ENCODE measurements around the gene PPP4R3B.
"Not testable (repeated sequence)": the region's sequence is repeated elsewhere in the genome, so short reads cannot be mapped to it uniquely, and the experiment has no call there.

The PPP4R3B gene

DNA sequence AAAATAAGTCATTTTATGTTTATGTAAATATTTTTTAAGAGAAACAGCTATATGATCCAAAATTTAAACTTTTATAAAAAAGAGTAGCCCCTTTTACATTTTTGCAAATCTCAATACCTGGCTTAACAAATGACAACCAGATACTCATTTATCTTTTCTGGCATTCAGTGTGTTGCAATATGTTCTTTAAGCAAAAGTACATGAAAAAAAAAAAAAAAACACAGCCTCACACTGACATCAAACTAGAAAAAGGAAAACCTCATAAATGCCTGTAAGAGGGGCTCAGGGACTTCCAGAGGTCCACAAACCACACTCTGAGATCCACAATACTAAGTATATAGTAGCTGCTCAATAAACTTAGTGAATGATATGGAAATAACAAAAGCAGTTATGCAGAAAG, 21.9 kb downstream of the PPP4R3B start:
- no peak for DNase-seq (ENCODE audit: low read depth)

DNA sequence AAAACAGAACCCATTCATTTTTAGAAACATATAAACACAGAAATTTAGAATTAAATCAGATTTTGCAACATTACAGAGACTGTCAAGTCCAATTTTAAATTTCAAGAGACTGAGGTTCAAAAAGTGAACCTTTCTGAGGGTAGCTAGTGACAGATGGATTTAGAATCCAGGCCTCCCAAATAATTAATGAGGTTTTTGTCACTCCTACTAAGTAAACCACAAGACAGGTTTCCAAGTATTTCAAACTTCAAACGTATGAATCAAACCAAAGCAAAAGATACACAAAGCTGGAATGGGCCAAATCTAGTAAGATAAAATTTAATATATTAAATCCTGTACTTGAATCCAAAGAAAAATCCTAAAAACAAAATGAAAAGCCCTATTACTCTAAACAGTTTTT, 25.3 kb downstream of the PPP4R3B start:
- DNase-seq (ENCODE audit: low read depth), result no peak

DNA sequence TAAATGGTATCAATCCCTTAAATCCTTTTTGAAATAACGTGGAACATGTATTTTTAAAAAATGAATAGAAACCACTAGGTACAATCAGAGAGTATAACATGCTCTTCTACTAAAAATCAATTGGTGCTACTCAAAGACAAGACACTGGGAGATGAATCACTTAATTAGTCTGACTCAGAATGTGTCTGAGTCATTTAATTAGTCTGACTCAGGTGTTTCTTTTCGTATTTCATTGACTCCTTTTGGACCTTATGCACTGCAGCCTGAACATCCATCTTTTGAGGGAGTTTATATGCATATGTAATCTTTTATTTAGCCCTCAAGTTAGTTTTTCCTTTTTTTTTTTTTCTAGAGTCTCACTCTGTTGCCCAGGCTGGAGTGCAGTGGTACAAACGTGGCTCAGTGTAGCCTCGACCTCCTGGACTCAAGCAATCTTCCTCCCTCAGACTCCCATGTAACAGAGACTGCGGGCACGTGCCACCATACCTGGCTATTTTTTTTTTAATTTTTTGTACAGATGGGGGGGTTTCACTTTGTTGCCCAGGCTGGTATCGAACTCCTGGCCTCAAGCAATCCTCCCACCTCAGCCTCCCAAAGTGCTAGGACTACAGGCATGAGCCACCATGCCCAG, 26.5 kb downstream of the PPP4R3B start:
- DNase-seq (ENCODE audit: low read depth), result peak; percentile 89

DNA sequence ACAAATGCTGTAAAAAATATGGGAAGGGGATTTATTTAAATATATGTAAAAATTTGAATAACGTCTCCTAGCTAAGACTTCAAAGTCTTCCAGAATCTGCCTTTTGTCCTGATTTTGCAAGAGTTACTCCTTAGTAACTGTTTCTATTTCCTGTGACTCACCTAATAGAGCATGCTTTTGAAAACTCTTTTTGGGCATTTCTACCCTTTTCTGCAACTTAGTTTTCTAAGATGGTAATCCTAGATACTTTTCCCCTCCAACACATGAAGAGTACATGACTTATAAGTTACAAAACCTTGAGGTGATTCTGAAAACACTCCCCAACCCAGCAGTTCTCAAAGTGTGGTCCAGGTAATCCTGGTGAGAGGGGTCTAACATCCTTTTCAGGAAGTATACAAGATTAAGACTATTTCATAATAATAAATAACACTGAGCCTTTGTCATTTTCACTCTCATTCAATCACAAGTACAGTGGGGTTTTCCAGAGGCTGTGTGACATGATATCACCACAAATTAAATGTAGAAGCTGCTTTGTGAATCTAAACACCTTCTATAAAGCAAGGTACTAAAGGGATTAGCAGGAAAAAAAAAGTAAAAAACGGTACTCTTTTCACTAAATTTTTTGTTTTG, 31.9 kb downstream of the PPP4R3B start:
- peak; percentile 85 for DNase-seq (ENCODE audit: low read depth)

DNA sequence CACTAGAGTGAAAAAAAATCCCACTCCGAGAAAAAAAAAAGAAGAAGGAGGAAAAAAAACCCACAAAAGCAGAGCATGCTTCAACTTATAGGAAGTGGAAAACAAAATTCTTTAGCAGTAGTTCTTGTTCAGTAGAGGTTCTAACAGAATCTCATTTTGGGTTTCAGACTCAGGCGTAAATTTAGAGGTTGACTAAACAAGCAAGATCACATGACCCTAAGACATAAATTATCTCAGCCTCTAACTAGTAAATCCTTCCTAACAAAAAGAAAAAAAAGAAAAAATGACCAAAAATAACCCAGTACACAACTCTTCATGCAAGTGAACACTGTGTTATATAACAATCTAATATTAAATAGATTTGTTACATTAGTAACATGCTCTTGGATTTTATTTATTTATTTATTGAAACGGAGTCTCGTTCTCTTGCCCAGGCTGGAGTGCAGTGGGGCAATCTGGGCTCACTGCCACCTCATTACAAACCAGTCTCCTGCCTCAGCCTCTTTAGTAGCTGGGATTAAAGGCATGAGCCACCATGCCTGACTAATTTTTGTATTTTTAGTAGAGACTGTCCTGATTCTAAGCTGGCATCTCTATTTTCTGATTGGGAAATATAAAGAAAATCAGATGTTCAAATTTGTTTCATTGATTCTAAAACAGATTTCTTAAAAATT, 35.4 kb downstream of the PPP4R3B start:
- DNase-seq (ENCODE audit: low read depth), result no peak

DNA sequence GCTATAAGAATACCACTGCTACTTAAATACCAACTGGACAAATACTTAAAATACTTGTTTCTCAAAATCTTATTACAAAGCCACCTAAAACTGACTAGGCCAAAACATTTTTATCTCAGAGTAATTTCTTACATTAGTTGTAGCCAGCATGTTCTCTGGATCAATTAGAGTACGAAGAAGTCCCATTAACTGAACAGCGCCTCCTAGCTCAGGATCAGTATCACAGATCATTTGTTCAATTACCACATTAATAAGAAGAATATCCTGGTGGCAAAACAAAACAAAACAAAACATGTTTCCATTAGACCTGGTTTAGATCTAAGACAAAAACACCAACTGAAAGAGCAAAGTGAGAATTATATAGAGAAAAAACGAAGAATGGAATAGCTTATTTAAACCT, 36.0 kb downstream of the PPP4R3B start:
- peak; percentile 48 for DNase-seq (ENCODE audit: low read depth)

DNA sequence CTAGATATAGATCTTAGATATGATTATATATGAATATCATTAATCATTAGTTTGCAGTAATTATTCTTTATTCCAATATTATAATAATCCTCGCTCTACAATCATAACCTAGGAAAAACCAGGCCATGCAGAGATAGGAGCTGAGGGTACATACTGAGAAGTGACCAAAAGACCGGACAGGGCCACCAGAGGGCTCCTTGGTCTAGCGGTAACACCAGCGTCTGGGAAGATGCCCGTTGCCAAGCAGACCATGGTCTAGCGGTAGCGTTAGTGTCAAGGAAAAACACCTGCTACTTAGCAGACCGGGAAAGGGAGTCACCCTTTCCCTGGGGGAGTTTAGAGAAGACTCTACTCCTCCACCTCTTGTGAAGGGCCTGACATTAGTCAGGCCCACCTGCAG, 48.4 kb downstream of the PPP4R3B start:
- DNase-seq (ENCODE audit: low read depth), result not testable (repeated sequence)

DNA sequence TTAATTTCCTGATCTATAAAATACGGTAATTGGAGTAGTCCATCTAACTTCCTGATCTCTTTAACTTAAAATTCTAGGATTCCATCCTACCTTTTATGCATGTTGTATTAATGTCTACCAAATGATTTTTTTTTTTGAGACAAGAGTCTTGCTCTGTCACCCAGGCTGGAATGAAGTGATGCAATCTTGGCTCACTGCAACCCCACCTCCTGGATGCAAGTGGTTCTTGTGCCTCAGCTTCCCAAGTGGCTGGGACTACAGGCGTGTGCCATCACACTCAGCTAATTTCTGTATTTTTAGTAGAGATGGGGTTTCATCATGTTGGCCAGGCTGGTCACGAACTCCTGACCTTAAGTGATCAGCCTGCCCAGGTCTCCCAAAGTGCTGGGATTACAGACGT, 50.1 kb downstream of the PPP4R3B start:
- DNase-seq (ENCODE audit: low read depth), result no peak

DNA sequence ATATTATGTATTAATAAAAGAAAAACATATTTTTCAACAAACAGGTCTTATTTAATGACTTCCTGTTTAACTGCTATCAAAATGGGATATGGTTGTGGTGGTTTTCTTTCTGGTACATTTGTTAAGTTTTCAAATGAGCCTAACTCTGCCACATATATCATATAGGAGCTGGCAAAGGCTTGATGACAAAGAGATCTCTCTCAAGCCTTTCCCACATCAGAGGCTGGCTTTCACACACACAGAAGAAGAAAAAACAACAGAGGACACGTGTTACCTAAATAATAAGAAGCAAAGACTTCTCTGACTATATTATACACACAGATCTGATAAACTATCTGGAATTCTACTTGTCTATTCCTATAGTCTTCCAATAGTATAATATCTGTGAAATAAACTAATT, 51.8 kb downstream of the PPP4R3B start:
- no peak for DNase-seq (ENCODE audit: low read depth)

DNA sequence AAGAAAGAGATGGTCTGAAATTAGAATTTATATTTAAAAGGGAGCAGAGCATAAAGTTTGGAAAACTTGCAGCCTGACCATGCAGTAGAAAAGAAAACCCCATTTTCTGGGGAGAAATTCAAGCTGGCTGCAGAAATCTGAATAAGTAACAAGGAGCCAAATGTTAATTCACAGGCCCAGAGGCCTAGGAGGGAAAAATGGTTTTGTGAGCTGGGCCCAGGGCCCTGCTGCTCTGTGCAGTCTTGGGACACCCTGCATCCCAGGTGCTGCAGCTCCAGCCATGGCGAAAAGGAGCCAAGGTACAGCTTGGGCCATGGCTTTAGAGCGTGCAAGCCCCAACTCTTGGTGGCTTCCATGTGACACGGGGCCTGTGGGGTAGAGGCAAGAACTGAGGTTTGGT, 56.6 kb downstream of the PPP4R3B start:
- DNase-seq (ENCODE audit: low read depth), result no peak

DNA sequence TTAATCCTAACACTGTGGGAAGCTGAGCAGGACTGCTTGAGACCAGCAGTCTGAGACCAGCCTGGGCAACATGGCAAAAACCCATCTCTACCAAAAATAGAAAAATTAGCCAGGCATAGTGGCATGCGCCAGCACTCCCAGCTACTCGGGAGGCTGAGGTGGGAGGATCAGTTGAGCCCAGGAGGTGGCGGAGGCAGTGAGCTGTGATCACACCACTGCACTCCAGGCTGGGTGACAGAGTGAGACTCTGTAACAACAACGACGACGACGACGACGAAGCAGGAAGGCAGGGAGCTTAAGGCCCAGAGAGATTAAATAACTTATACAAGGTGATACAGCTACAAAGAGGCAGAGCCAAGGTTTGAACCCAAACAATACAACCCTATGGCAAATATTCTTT, 60.6 kb downstream of the PPP4R3B start:
- DNase-seq (ENCODE audit: low read depth), result no peak

DNA sequence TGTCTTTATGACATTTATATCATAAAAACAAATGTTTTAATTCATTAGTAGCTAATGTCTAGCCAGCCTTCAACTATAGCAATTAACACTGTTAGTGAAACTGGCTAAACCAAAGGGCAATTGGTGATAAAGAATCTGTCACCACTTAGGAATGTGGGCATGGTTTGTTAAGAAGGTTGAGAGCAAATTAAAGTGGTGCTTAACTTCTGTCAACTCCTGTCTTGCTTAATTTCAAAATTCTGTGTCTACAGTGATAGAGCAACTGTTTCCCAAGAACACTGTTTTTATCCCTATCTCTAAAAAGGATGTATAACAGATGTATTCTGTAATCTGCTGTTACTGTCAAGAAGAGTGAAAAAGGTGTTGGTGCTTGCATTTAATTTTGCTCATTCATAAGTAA, 61.4 kb downstream of the PPP4R3B start:
- DNase-seq (ENCODE audit: low read depth), result peak; percentile 23

DNA sequence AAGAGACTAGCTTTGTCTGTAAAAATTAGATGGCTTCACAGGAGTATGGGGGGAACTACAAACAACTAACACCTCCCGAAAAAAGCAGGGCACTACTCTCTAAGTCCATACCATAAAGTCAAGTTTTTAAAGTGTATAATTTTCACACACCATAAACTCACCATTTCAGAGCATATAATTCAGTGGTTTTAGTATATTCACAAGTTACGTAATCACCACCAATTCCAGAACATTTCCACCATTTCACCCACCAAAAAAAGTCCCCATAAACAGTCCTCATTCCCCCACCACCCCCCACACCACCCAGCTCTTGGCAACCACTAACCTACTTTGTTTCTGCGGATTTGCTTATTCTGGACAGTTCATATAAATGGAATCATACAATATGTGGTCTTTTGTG, 64.1 kb downstream of the PPP4R3B start:
- no peak for DNase-seq (ENCODE audit: low read depth)

DNA sequence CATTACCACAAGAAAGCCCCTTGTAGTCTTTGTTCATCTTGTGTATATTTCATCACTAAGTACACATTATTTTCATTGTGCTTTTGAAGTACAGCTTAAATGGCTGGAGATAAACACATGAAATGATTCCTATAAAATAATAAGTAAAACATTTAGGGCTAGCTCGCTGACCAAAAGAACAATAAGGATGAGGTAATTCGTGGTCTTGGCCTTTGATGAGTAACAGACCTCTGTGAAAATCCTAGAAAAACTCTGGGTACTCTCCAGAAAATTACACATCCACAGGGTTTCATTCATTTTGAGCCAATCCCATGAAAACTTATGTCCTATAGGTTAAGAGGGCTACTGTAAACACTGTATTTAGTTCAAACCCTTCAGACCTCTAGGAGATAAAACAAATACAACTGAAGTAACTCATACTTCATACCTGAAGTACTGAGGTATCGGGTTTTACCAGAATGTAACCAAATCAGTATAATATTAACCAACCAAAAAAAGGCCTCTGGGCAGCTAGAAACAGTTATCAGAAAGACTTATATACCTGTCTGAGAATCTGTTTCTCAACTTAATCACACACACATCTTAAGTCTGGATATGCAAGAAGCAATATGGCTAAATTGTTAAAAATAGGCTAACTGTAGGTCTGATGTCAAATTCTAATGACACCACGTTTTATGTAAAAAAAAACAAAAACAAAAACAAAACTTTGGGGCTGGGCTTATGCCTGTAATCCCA, 66.9 kb downstream of the PPP4R3B start:
- DNase-seq (ENCODE audit: low read depth), result peak; percentile 83

DNA sequence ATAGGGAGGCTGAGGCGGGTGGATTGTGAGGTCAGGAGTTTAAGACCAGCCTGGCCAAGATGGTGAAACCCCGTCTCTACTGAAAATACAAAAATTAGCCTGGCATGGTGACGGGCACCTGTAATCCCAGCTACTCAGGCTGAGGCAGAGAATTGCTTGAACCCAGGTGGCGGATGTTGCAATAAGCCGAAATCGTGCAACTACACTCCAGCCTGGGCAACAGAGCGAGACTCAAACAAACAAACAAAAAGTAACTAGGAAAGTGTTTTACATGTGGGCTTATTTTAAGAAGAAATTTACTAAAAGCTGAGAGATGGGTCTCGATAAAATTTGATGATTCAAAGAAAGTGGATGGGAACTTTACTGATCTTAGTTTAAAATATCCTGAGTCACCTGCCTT, 69.7 kb downstream of the PPP4R3B start:
- not testable (repeated sequence) for DNase-seq (ENCODE audit: low read depth)

DNA sequence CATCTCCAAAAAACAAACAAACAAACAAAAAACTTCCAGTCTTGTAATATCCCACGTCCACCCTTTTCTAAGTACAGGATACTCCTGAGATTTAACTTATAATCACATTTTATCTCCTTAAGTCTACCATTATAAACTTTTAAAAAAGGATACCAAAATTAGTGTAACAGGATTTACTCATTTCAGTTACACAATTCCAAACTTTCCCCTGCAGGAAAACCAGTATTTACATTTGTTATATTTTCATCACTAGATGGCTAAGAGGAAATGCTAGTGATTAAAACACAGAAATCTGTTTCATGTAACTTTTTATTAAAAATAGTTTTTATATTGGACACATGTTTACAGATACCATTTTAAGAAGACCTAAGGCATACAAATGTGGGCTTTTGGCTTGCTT, 70.4 kb downstream of the PPP4R3B start:
- DNase-seq (ENCODE audit: low read depth), result no peak

DNA sequence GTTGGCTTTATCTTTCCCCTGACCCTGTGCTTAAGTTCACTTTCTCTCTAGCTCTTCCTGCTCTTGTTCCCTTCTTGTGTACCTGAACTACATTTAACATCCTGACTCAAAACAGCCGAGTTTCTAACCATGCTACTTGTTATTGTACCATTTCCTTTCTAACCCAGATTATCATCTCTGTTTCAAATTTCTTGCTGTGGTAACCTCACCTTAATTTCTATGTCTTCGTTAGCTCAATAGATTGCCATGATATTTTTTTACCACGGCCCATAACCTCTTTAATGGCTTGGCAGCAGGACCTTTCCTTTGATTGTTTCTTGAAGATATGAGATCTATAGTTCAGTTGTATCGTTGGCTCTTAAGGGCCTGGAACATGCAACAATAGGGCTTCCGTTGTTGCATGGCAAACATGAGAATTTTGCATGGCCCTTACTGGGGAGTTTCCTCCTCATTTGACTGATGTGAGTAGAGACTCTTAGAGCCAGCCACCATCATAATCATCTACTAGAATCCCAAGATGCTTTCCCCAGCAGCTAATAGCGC, 86.8 kb downstream of the PPP4R3B start:
- no peak for DNase-seq (ENCODE audit: low read depth)

DNA sequence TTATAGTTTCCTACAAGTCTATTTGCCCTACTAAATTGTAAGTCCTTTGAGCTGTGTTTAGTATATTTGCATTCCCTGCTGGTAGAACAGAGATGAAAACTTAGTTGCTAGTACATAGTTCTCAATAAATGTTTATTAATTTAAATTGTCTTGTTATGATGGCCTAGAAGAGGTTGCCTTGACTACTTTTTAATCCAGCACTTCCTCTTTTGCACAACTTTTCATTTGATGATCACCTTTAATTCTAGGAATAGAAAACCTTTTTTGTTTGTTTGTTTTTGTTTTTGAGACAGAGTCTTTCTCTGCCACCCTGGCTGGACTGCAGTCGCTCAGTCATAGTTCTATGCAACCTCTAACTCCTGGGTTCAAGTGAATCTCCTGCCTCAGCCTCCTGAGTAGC, 91.2 kb downstream of the PPP4R3B start:
- DNase-seq (ENCODE audit: low read depth), result no peak

DNA sequence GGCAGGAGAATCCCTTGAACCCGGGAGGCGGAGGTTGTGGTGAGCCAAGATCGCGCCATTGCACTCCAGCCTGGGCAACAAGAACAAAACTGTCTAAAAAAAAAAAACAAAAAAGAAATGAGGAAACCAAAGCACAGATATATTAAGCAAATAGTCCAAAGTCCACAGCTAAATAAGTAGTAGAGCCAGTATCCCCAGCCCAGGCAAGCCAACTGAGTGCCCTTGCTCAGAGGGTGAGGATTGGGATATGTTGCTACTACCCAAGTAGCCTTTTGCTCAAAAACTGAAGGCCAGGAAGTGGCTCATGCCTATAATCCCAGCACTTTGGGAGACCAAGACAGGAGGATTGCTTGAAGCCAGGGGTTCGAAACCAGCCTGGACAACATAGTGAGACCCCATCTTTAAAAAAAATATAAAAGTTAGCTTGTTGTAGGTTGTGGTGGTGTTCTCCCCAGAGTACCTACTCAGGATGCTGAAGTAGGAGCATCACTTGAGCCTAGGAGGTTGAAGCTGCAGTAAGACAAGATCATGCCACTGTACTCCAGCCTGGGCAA, 92.5 kb downstream of the PPP4R3B start:
- no peak for DNase-seq (ENCODE audit: low read depth)

DNA sequence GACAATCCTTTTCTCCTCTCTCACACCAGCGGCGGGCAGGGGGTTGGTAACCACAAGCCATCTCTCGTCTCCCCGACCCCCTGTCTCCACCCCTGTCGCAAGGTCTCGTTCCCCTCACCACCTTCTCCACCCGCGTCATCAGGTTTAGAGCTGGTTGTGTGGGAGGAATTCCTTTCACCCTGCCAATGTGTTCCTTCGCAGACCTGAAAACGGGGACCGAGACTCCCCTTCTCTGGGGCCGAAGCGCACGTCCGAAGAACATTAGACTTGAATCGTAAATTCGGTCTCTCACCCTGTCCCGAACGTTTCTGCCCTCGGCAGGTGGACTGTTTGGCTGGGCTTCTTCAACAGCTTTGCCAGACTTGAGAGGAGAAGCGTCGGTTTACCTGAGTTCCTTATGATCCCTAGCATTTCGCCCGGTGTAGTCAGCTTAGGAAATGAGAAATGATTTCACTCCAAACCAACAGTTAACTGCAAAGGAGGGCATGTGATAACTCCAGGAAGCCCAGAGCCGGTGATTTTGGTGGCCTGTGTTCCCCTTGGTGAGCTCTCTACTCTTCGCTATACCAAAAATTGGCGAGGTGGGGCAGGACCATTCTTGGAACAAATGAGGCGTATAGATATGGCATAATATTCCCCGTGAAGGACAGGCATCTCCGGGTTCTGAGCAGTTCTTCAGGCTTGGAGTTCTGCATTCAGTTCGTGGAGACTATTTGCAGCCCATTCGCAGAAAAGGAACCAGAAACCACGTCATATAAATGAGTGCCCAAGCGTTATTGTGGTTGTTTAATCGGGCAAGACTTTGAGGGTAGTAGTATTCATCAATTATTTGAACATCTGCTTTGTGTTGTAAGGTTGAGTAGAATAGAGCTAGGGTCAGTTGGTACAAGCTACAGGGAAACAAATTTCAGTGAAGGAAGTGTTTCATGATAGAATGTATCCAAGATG, 97.2 kb downstream of the PPP4R3B start:
- peak; percentile 54 for DNase-seq (ENCODE audit: low read depth)

DNA sequence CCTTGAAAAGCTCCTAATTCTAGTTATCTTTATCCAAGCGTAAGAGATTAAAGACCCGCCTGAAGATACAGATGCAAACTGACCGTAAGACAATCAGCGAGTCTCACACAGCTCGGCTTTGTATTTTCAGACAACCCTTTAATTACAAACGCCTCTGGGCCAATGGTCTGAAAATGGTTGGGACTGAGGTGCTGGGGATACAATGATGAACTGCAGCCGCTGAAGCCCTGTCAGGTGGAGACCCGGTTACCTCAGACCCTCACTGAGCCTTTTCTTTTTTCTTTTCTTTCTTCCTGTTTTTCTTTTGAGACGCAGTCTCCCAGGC, 98.6 kb downstream of the PPP4R3B start:
- DNase-seq (ENCODE audit: low read depth), result peak; percentile 35

All from ELR (cell line).